Mesodermal cell (in vitro differentiated cells): ENCODE results near the gene OASL.

Source experiments
- H3K27ac ChIP-seq: 2 replicates; pipeline ENCODE4 v1.7.0; 2013; ENCODE audit warnings: mild to moderate bottlenecking, low read depth, low read length, moderate library complexity; ENCODE audit not compliant: severe bottlenecking
- H3K36me3 ChIP-seq: 2 replicates; pipeline ENCODE4 v1.7.1; 2013; ENCODE audit warnings: mild to moderate bottlenecking, low read length, moderate library complexity; ENCODE audit not compliant: control insufficient read depth, insufficient read depth
- H3K4me1 ChIP-seq: one replicate; pipeline ENCODE4 v1.7.1; 2013; ENCODE audit warnings: mild to moderate bottlenecking, low read length; ENCODE audit not compliant: insufficient read depth, control insufficient read depth, poor library complexity, severe bottlenecking
- H3K4me3 ChIP-seq: 2 replicates; pipeline ENCODE4 v1.7.0; 2013; ENCODE audit warnings: low read length, control low read depth, mild to moderate bottlenecking; ENCODE audit not compliant: insufficient read depth, poor library complexity, severe bottlenecking; ENCODE audit errors: extremely low read depth
- H3K9me3 ChIP-seq: 2 replicates; pipeline ENCODE4 v1.7.1; 2013; ENCODE audit warnings: mild to moderate bottlenecking, low read length, moderate library complexity; ENCODE audit not compliant: control insufficient read depth
- WGBS, 2 experiments: methylation state at CpG; one replicate each; pipeline ENCODE4 v1.1.5; 2013; ENCODE audit warnings: missing lambda C conversion rate in 2 of 2; ENCODE audit not compliant: insufficient coverage in 2 of 2; 5-methylcytosine and 5-hydroxymethylcytosine counted together

Gene OASL

DNA sequence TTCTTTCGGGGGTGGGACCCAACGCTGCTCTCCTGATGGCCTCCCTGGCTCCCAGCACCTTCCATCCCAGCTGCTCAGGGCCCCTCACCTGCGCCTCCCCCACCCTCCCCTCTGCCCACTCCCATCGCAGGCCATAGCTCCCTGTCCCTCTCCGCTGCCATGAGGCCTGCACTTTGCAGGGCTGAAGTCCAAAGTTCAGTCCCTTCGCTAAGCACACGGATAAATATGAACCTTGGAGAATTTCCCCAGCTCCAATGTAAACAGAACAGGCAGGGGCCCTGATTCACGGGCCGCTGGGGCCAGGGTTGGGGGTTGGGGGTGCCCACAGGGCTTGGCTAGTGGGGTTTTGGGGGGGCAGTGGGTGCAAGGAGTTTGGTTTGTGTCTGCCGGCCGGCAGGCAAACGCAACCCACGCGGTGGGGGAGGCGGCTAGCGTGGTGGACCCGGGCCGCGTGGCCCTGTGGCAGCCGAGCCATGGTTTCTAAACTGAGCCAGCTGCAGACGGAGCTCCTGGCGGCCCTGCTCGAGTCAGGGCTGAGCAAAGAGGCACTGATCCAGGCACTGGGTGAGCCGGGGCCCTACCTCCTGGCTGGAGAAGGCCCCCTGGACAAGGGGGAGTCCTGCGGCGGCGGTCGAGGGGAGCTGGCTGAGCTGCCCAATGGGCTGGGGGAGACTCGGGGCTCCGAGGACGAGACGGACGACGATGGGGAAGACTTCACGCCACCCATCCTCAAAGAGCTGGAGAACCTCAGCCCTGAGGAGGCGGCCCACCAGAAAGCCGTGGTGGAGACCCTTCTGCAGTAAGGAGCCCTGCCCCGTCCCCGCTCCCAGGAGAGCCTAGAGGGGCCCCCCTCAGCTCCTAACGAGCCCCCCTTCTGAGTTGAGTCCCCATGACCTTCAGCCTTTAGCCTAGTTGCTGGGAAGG is 60.5 kb downstream of the OASL start, which contains the start of gene HNF1A:
Gene HNF1A (plus strand): TSS at position 248 of the 924 bp plus-strand sequence. CDS start 226 bp downstream, at position 474.
- Histone ChIP-seq H3K4me3 (no peak within 1 kb of the TSS), H3K27ac (no peak within 1 kb of the TSS), H3K9me3 (no peaks in the 10 kb centered on the region), H3K36me3 (no peaks in the 10 kb centered on the region), H3K4me1 (no peaks in the 10 kb centered on the region)
- 90 to 92% methylated on average over 37 to 38 of the region's 40 CpGs for WGBS, 2 experiments

DNA sequence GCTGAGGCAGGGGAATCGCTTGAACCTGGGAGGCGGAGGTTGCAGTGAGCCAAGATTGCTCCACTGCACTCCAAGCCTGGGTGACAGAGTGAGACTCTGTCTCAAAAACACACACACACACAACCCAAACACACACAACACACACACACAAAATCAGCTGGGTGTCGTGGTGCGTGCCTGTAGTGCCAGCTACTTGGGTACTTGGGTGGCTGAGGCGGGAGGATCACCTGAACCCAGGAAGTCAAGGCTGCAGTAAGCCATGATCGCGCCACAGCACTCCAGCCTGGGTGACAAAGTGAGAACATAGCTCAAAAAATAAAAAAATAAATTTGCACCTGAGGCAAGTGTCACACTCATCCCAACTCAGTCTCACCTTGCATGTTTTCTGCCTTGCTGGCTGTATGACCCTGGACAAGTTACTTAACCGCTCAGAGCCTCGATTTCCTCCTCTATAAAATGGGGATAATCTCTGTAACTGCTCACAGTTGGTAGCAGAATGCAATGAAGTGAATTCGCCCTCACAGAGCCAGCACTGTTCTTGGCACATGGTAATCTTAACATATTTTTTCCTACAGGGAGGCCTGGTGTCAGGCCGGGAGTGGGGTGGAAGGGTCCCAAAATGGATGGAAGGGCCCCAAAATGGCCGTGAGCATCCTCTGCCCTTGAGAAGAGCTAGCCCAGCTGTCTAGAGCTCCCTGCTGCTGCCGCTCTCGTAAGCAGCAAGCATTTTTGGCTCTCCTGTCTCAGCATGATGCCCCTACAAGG is 61.3 kb downstream of the OASL start:
- no peaks in the 10 kb centered on the region for H3K4me1 ChIP-seq
- 87 to 91% methylated on average over 11 to 12 of the region's 14 CpGs for WGBS, 2 experiments
- no peak overlapping the region for H3K27ac ChIP-seq
- no peaks in the 10 kb centered on the region for H3K36me3 ChIP-seq
- H3K4me3 ChIP-seq, result no peak overlapping the region
- no peaks in the 10 kb centered on the region for H3K9me3 ChIP-seq

DNA sequence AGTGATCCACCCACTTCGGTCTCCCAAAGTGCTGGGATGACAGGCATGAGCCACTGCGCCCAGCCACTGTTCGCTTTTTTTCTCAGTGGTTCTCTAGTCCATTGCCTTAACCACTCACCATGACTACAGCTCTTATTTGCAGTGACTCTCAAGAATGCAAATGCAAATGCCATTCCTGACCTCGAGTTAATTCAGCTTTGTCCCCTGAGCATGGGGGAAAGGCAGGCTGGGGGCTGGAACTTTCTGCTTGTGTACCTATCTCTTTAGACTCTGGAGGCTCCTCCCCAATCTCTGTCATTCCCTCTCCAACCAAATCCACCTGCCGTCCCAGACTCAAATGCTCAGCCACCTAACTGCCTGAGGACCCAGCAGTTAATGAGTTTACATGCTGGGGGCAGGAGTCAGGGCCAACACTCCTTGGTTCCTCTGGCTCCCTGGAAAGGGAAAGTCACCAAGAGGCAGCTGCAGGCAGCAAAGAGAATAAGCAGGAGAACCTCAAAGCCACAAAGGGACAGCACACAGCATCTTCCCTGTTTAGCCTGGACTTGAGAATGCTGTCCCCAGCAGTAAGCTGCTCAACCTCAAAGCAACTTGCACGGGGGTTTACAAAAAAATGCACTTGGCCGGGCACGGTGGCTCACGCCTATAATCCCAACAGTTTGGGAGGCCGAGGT is 66.0 kb downstream of the OASL start:
- H3K27ac ChIP-seq, result peak overlapping the region; percentile 49
- 46 to 54% methylated on average over 6 to 10 of the region's 10 CpGs for WGBS, 2 experiments
- no peaks in the 10 kb centered on the region for H3K9me3 ChIP-seq
- H3K36me3 ChIP-seq, result no peaks in the 10 kb centered on the region
- H3K4me3 ChIP-seq, result no peak overlapping the region
- H3K4me1 ChIP-seq, result no peaks in the 10 kb centered on the region

DNA sequence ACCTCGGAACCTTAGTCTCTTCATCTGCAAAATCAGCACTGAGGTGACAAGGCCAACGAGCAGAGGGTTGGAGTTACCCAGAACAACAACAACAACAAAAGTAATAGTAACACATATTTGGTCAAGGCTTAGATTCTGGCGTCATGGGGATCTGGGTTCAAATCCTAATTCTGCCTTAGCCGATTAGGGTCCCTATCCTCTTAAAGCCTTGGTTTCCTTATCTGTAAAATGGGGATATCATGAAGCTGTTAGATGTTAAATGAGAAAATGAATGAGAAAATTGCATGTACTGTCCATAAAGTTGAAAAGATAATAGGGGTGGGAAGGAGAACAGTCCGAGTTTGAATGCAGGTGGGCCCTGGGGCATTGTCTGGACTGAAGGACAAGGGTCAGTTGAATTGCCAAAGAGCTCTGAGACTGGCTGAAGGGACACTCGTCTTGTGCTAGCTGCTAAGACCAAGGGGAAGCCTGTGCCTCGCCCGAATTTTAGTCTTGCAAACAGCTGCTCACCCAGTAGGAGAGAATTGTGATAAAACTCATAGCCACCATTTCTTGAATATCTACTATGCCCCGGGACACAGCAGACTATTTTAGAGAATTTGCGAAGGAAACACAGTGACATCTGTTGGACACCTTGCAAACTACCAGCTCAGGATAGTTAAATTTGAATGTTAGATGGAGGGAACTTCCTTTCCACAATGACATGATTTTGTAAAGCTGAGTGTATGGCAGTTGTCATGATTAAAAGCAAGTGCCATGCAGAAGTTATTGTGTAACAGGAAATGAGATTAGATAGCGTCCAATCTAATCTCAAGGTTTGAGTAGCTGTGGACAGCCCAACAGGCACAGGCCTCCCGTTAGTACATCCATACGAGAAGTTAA is 67.5 kb downstream of the OASL start:
- Histone ChIP-seq H3K36me3 (no peaks in the 10 kb centered on the region), H3K4me1 (no peaks in the 10 kb centered on the region), H3K4me3 (no peak overlapping the region), H3K9me3 (no peaks in the 10 kb centered on the region), H3K27ac (no peak overlapping the region)
- WGBS, 2 experiments, result 50 to 68% methylated on average over 8 to 9 of the region's 13 CpGs

DNA sequence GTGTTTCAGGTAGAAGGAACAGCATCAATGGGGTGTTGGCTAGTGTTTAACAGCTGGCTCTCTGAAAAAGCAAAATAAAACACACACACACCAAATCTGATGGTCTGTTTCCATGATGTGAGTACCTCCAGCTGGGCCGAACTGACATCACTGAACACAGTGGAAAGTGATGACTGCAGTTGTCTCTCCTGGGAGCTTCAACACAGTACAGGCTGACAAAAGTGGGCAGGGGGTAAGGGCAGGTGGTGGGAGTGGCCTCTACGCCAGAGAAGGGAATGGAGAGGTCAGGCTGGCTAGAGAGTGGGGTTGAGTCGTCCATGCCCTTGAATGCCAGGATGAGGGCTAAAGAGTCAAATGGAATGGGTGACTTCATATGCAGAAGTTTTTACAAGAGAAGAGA is 68.7 kb downstream of the OASL start:
- Histone ChIP-seq H3K27ac (no peak overlapping the region), H3K9me3 (no peaks in the 10 kb centered on the region), H3K36me3 (no peaks in the 10 kb centered on the region), H3K4me1 (no peaks in the 10 kb centered on the region), H3K4me3 (no peak overlapping the region)
- WGBS, 2 experiments, result 82 to 90% methylated on average over 3 of the region's 3 CpGs
